ENCODE data around the gene TMEFF1. TPM values are rescaled to one million over a fixed set of nuclear protein-coding genes. Genes with fewer than 3 reads are reported as not detected.

The TMEFF1 gene
- total and polyA plus RNA-seq, 4 donors, result 0.01 to 0.77 (median 0.71) TPM; not detected in 1

GRCh38 chr9:100465761-100466160 is 7.2 kb upstream of the TMEFF1 start:
- Histone ChIP-seq H3K36me3 (ENCODE audit: control insufficient read depth in 4 of 4, insufficient read depth in 4 of 4, low read length in 4 of 4) (no peaks in the 10 kb centered on the region), H3K27me3 (ENCODE audit: control insufficient read depth in 3 of 3, insufficient read depth in 3 of 3, low read length in 2 of 3) (no peaks in the 10 kb centered on the region), H3K9me3 (ENCODE audit: control insufficient read depth in 4 of 4, insufficient read depth in 3 of 4, low read length in 3 of 4) (no peaks in the 10 kb centered on the region), H3K4me1 (ENCODE audit: control insufficient read depth in 5 of 5, insufficient read depth in 5 of 5, low read length in 5 of 5) (peaks cover 0 to 4% (median 0%) of the 10 kb centered on the region in 5 donors), H3K9ac (ENCODE audit: insufficient read depth in 1 of 2, low read length in 2 of 2) (no peak overlapping the region), H3K27ac (ENCODE audit: low read depth in 1 of 2, low read length in 1 of 2) (no peak overlapping the region), H3K4me3 (no peak overlapping the region)
- no peak for TF ChIP-seq CTCF (IDR thresholded peaks at IDR 0.05; ENCODE audit: control extremely low read depth, extremely low read depth)
- no peak for DNase-seq
- ATAC-seq (ENCODE audit: insufficient read depth, low FRiP score), result no peak
- WGBS, 2 donors, result 90 to 94% methylated on average over 1 of the region's 1 CpG

- TF ChIP-seq CTCF (IDR thresholded peaks at IDR 0.05; ENCODE audit: control extremely low read depth, extremely low read depth), result no peak
- WGBS, 2 donors, result 97 to 100% methylated on average over 2 of the region's 2 CpGs
- no peaks in the 10 kb centered on the region for H3K9me3 ChIP-seq (ENCODE audit: control insufficient read depth in 4 of 4, insufficient read depth in 3 of 4, low read length in 3 of 4)
- no peaks in the 10 kb centered on the region for H3K36me3 ChIP-seq (ENCODE audit: control insufficient read depth in 4 of 4, insufficient read depth in 4 of 4, low read length in 4 of 4)
- no peak overlapping the region for H3K27ac ChIP-seq (ENCODE audit: low read depth in 1 of 2, low read length in 1 of 2)
- H3K27me3 ChIP-seq (ENCODE audit: control insufficient read depth in 3 of 3, insufficient read depth in 3 of 3, low read length in 2 of 3), result no peaks in the 10 kb centered on the region
- ATAC-seq (ENCODE audit: insufficient read depth, low FRiP score) (no peak), DNase-seq (no peak)
- H3K4me1 ChIP-seq (ENCODE audit: control insufficient read depth in 5 of 5, insufficient read depth in 5 of 5, low read length in 5 of 5), result peaks cover 0 to 4% (median 0%) of the 10 kb centered on the region in 5 donors
- H3K9ac ChIP-seq (ENCODE audit: insufficient read depth in 1 of 2, low read length in 2 of 2), result no peak overlapping the region
- no peak overlapping the region for H3K4me3 ChIP-seq
Measured at GRCh38 chr9:100466171-100466828, 6.6 kb upstream of the TMEFF1 start.

- no peaks in the 10 kb centered on the region for H3K9me3 ChIP-seq (ENCODE audit: control insufficient read depth in 4 of 4, insufficient read depth in 3 of 4, low read length in 3 of 4)
- no peaks in the 10 kb centered on the region for H3K27me3 ChIP-seq (ENCODE audit: control insufficient read depth in 3 of 3, insufficient read depth in 3 of 3, low read length in 2 of 3)
- TF ChIP-seq CTCF (IDR thresholded peaks at IDR 0.05; ENCODE audit: control extremely low read depth, extremely low read depth), result no peak
- H3K4me3 ChIP-seq, result no peak overlapping the region
- DNase-seq (no peak), ATAC-seq (ENCODE audit: insufficient read depth, low FRiP score) (no peak)
- peaks cover 0 to 4% (median 0%) of the 10 kb centered on the region in 5 donors for H3K4me1 ChIP-seq (ENCODE audit: control insufficient read depth in 5 of 5, insufficient read depth in 5 of 5, low read length in 5 of 5)
- no peak overlapping the region for H3K9ac ChIP-seq (ENCODE audit: insufficient read depth in 1 of 2, low read length in 2 of 2)
- H3K27ac ChIP-seq (ENCODE audit: low read depth in 1 of 2, low read length in 1 of 2), result no peak overlapping the region
- no peaks in the 10 kb centered on the region for H3K36me3 ChIP-seq (ENCODE audit: control insufficient read depth in 4 of 4, insufficient read depth in 4 of 4, low read length in 4 of 4)
- 68 to 76% methylated on average over 1 of the region's 1 CpG for WGBS, 2 donors
Measured at GRCh38 chr9:100466829-100467221, 6.1 kb upstream of the TMEFF1 start.

GRCh38 chr9:100468041-100468440 is 4.9 kb upstream of the TMEFF1 start:
- peaks cover 0 to 9% (median 0%) of the 10 kb centered on the region in 5 donors for H3K4me1 ChIP-seq (ENCODE audit: control insufficient read depth in 5 of 5, insufficient read depth in 5 of 5, low read length in 5 of 5)
- H3K36me3 ChIP-seq (ENCODE audit: control insufficient read depth in 4 of 4, insufficient read depth in 4 of 4, low read length in 4 of 4), result no peaks in the 10 kb centered on the region
- H3K27ac ChIP-seq (ENCODE audit: low read depth in 1 of 2, low read length in 1 of 2), result no peak overlapping the region
- H3K9me3 ChIP-seq (ENCODE audit: control insufficient read depth in 4 of 4, insufficient read depth in 3 of 4, low read length in 3 of 4), result no peaks in the 10 kb centered on the region
- H3K27me3 ChIP-seq (ENCODE audit: control insufficient read depth in 3 of 3, insufficient read depth in 3 of 3, low read length in 2 of 3), result no peaks in the 10 kb centered on the region
- no peak for TF ChIP-seq CTCF (IDR thresholded peaks at IDR 0.05; ENCODE audit: control extremely low read depth, extremely low read depth)
- DNase-seq (no peak), ATAC-seq (ENCODE audit: insufficient read depth, low FRiP score) (no peak)
- H3K4me3 ChIP-seq, result no peak overlapping the region
- no peak overlapping the region for H3K9ac ChIP-seq (ENCODE audit: insufficient read depth in 1 of 2, low read length in 2 of 2)
- 88 to 97% methylated on average over 5 to 6 of the region's 6 CpGs for WGBS, 2 donors
